Subcutaneous abdominal adipose tissue (tissue), 5 donors: ENCODE measurements around the gene SLIT3.
A peak's percentile ranks its signal among the peaks of the same experiment; 100 is the strongest.

Source experiments
- H3K27ac ChIP-seq: one replicate; pipeline ENCODE4 v1.7.0; 2013; ENCODE audit warnings: low read depth, mild to moderate bottlenecking, inconsistent platforms, low read length, moderate library complexity
- H3K27me3 ChIP-seq, 5 donors: one replicate each; pipeline ENCODE4 v1.7.0; 2013; ENCODE audit warnings: low read length in 5 of 5, inconsistent platforms in 1 of 5; ENCODE audit not compliant: control insufficient read depth in 5 of 5, insufficient read depth in 4 of 5
- H3K36me3 ChIP-seq, 5 donors: one replicate each; pipeline ENCODE4 v1.7.0; 2013; ENCODE audit warnings: low read length in 5 of 5; ENCODE audit not compliant: control insufficient read depth in 5 of 5, insufficient read depth in 5 of 5
- H3K4me1 ChIP-seq, 5 donors: one replicate each; pipeline ENCODE4 v1.7.0; 2013; ENCODE audit warnings: low read length in 5 of 5, mild to moderate bottlenecking in 3 of 5, moderate library complexity in 1 of 5; ENCODE audit not compliant: control insufficient read depth in 5 of 5, insufficient read depth in 5 of 5
- H3K4me3 ChIP-seq, 5 donors: one replicate each; pipeline ENCODE4 v1.7.0; 2013; ENCODE audit warnings: low read length in 5 of 5, low read depth in 1 of 5
- H3K9ac ChIP-seq, 5 donors: one replicate each; pipeline ENCODE4 v1.7.0; 2013; ENCODE audit warnings: low read length in 5 of 5, mild to moderate bottlenecking in 4 of 5, moderate library complexity in 3 of 5
- H3K9me3 ChIP-seq, 5 donors: one replicate each; pipeline ENCODE4 v1.7.0; 2013; ENCODE audit warnings: low read length in 5 of 5; ENCODE audit not compliant: control insufficient read depth in 5 of 5
- donor health status: healthy.
- donor health status: healthy.
- donor health status: healthy.
- donor health status: healthy.
- donor health status: healthy.

SLIT3 gene

DNA sequence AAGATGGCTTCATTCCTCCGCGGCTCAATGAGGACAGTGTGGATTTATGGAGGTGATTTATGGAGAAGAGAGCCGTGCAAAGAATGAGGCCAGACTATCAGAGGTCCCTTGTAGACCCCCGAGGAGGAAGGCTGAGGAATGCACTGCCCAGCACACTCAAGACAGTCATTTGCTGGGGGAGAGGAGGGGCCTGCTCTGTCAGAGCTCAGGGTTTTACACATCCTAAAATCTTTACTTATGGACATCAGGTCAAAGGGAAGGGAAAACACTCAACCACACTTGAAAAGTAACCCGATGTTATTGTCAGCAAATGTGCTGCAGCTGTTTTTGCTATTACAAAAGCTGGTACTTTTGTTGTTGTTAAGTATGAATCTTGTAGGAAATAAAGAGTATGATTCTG, 289.5 kb downstream of the SLIT3 start:
- no peaks in the 10 kb centered on the region for H3K9me3 ChIP-seq
- H3K27ac ChIP-seq, result no peak overlapping the region
- H3K36me3 ChIP-seq, result no peaks in the 10 kb centered on the region
- H3K27me3 ChIP-seq, result no peaks in the 10 kb centered on the region
- H3K9ac ChIP-seq, result no peak overlapping the region
- H3K4me3 ChIP-seq, result no peak overlapping the region
- peaks cover 3 to 12% (median 7%) of the 10 kb centered on the region in 5 donors for H3K4me1 ChIP-seq

DNA sequence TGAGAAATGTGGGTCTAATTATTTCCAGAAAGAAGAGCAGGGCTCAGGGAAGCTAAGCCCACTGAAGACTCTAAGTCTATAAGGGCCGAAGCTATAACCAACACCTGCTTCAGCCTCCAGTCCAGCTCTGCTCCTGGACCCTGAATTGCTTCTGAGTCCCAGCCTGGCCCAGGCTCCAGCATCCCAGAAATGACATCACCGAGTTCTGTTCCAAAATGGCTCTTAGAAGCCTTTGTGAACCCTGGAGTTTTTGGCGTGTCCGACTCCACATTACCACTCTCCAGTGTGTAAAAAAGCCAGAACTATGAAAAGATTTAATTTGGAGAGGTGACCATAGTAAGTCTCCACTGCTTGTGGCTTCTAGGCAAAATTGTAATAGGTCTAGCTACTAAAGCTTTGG, 289.9 kb downstream of the SLIT3 start:
- Histone ChIP-seq H3K27ac (no peak overlapping the region), H3K36me3 (no peaks in the 10 kb centered on the region), H3K27me3 (no peaks in the 10 kb centered on the region), H3K4me3 (no peak overlapping the region), H3K4me1 (peaks cover 4 to 12% (median 8%) of the 10 kb centered on the region in 5 donors), H3K9me3 (no peaks in the 10 kb centered on the region), H3K9ac (no peak overlapping the region)

DNA sequence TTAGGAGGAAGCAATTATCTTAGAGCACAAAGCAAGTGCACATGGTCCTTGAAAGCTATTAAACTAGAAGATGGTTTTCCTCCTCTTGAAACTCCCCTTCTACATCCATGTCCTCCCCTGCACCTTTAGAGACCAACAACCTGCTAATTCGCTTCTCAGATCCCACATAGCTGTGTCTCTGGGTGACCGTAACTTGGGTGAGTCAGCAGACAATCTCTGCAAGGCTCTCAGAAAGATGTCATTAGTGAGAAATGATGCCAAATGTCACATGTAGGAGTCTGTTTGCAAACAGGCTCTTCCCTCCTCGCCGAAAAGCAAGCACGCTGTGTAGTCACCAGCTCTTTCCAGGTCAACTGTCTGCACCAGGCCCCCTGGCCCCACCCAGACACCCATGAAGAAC, 291.8 kb downstream of the SLIT3 start:
- H3K9me3 ChIP-seq, result no peaks in the 10 kb centered on the region
- H3K4me1 ChIP-seq, result peaks cover 5 to 22% (median 13%) of the 10 kb centered on the region in 5 donors
- H3K27ac ChIP-seq, result no peak overlapping the region
- no peaks in the 10 kb centered on the region for H3K27me3 ChIP-seq
- H3K36me3 ChIP-seq, result no peaks in the 10 kb centered on the region
- no peak overlapping the region for H3K4me3 ChIP-seq
- H3K9ac ChIP-seq, result no peak overlapping the region

DNA sequence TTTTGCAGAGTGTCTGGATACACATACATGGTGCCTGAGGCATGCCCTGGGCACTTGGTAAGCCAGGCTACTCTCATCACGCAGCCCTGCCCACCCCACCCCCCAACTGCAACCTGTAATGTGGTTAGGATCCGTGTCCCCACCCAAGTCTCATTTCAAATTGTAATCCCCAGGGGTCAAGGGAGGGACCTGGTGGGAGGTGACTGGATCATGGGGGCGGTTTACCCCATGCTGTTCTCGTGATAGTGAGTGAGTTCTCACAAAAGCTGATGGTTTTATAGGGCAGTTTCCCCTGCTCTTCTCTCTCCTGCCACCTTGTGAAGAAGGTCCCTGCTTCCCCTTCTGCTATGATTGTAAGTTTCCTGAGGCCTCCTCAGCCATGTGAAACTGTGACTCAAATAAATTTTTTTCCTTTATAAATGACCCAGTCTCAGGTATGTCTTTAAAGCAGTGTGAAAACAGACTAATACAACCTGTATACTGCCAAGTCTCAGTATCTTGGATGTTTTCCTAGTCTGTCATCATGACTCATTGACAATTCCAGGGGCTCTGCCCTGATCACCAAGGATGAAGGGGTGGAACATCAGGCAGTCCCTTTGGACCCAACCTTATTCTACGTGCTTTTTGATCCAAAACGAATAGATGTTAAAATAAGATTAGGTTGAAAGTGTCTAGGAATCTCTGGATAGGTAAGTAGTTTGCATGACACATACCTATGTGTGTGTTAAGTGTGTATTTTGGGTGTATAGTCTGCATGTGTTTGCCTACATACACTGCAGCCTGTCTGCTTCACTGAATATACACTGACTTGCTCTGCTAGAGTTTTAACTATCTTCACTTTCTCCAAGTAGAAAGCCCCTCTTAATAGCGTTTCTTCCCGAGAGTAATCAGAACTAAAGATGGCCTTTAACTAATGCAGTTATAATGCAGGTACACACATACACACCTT, 293.8 kb downstream of the SLIT3 start:
- Histone ChIP-seq H3K4me1 (peaks cover 5 to 24% (median 19%) of the 10 kb centered on the region in 5 donors), H3K4me3 (no peak overlapping the region), H3K9me3 (no peaks in the 10 kb centered on the region), H3K36me3 (no peaks in the 10 kb centered on the region), H3K9ac (no peak overlapping the region), H3K27me3 (no peaks in the 10 kb centered on the region), H3K27ac (no peak overlapping the region)

DNA sequence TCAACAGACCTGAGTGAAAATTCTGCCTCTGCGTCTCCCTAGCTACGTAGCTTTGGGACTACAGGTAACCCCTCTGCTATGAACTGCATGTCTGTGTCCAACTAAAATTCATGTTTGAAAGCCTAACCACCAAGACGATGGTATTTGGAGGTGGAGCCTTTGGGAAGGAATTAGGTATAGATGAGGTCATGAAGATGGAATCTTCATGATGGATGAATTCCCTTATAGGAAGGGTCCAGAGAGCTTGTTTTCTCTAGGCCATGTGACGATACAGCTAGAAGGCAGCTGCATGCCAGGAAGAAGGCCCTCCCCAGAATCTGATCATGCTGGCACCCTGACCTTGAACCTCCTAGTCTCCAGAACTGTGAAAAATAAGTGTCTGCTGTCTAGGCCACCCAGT, 296.4 kb downstream of the SLIT3 start:
- no peaks in the 10 kb centered on the region for H3K36me3 ChIP-seq

DNA sequence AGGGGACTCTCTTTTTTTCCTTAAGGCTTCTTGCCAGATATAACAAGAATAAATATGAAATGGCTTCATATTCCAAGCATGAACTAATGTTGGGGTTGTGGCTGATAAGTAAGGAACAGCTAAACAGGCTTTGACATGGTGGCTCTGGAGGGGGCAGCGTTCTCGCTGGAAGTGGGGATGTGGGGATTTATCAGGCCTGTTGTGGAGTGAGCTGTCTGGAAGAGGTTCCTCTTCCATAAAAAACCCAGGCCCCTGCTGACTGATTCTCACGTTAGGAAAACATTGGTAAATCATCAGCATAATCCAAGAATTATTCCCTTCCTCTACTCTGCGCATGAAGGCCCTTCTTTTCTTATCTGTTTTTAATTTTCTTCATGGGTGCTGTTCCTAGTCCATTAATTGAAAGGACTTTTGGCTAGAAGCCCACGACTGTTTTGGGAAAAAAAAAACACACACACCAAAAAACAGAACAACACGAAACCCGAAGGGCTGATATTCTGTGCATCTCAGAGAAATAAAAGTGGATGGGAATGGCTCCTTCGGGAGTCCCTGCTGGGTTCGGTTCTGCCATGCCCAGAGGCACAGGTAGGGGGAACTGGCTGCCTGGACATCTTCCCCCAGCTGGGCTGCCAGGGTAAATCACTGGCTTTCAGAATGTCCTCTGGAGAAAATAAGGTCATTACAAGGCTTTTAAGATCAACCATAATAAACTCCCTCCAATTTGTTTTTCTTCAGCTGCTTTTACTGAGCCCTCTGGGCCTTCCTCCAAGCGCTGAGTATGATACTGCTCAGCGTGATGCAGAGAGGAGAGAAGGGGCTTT, 297.0 kb downstream of the SLIT3 start:
- no peaks in the 10 kb centered on the region for H3K9me3 ChIP-seq
- H3K36me3 ChIP-seq, result no peaks in the 10 kb centered on the region
- H3K27me3 ChIP-seq, result no peaks in the 10 kb centered on the region
- H3K27ac ChIP-seq, result peak overlapping the region; percentile 19
- no peak overlapping the region for H3K4me3 ChIP-seq
- no peak overlapping the region for H3K9ac ChIP-seq
- H3K4me1 ChIP-seq, result peaks cover under 1 to 16% (median 13%) of the 10 kb centered on the region in 5 donors

More for the DNA sequence above, 296.4 kb downstream of the SLIT3 start:
- no peak overlapping the region for H3K27ac ChIP-seq
- no peaks in the 10 kb centered on the region for H3K9me3 ChIP-seq
- H3K9ac ChIP-seq, result no peak overlapping the region
- peaks cover 2 to 23% (median 19%) of the 10 kb centered on the region in 5 donors for H3K4me1 ChIP-seq
- H3K27me3 ChIP-seq, result no peaks in the 10 kb centered on the region
- no peak overlapping the region for H3K4me3 ChIP-seq

DNA sequence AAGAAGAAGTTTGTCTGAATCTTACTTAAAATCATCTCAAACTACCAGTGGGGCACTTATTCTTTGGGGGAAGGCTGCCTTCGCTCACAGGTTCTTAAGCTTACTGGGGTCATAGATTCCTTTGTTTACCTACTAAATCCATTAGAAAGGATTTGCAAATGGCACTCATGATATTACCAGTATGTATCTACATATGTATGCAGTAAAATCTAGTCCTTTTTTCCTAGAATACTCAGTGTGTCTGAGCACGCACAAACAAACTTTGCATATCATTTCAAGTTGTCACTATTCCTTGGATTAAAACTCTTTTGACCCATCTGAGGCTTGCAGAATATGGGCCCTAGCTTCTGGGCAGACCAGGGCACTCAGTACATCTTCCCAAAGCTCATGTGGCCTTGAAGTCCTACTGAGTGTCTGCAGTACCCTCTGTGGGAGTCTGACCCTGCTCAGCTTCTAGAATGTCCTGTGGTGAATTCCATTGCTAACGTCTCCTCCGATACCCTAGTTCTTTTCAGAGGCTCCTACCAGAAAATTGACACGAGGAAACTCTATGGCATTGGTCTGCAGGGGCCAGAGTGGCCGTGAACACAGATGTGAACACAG, 297.9 kb downstream of the SLIT3 start:
- no peak overlapping the region for H3K4me3 ChIP-seq
- no peaks in the 10 kb centered on the region for H3K27me3 ChIP-seq
- H3K9me3 ChIP-seq, result no peaks in the 10 kb centered on the region
- no peaks in the 10 kb centered on the region for H3K36me3 ChIP-seq
- peaks cover 0 to 16% (median 12%) of the 10 kb centered on the region in 5 donors for H3K4me1 ChIP-seq
- H3K27ac ChIP-seq, result peak overlapping the region; percentile 19
- no peak overlapping the region for H3K9ac ChIP-seq

DNA sequence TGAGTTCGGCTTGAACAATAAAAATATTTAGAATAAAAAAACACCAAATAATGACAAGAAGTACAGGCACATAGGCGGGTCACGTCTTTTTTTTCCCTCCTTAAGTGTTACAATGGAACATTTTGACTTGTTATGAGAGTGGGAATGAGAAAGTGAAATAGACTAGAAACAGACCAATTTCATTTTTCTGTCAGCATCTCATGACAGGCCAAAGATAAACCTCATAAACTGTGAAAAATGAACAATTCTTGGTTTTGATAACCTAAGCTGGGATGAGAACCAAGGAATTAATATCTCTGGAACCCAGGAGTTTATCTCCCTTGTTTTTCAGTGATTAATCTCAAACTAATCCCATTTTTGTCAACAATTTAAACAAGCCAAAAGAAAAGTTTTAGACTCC, 299.5 kb downstream of the SLIT3 start:
- Histone ChIP-seq H3K4me1 (peaks cover 0 to 16% (median 12%) of the 10 kb centered on the region in 5 donors), H3K36me3 (no peaks in the 10 kb centered on the region), H3K9me3 (no peaks in the 10 kb centered on the region), H3K27me3 (no peaks in the 10 kb centered on the region), H3K27ac (no peak overlapping the region), H3K9ac (no peak overlapping the region), H3K4me3 (no peak overlapping the region)

DNA sequence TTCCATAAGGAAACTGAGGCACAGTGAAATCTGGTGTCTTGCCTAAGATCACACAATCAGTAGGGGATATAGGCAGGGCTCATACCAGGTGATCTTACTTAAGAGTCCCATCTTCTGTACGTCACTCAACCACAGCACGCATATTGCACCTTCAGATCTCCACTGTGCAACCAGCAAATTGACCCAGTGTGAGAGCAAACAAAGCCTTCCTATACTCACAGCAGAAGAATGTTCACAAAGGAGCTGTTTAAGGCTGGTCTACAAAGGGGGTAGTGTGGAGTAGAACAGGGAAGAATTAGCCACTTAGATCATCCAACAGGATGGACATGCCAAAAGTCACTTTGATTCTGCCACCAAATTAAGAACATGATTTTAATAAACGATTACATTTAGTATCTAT, 305.9 kb downstream of the SLIT3 start:
- H3K9me3 ChIP-seq, result no peaks in the 10 kb centered on the region
- H3K4me1 ChIP-seq, result peaks cover 1 to 8% (median 6%) of the 10 kb centered on the region in 5 donors
- no peaks in the 10 kb centered on the region for H3K36me3 ChIP-seq
- no peaks in the 10 kb centered on the region for H3K27me3 ChIP-seq
- no peak overlapping the region for H3K4me3 ChIP-seq
- H3K27ac ChIP-seq, result no peak overlapping the region
- H3K9ac ChIP-seq, result no peak overlapping the region
